ENCODE measurements around the gene INTS14. TPM values are rescaled to one million over a fixed set of nuclear protein-coding genes. Genes with fewer than 3 reads are reported as not detected.
A peak's percentile ranks its signal among the peaks of the same experiment; 100 is the strongest.

The INTS14 gene
- total RNA-seq, 1 experiment from 2014 or later: 23.8 TPM

DNA sequence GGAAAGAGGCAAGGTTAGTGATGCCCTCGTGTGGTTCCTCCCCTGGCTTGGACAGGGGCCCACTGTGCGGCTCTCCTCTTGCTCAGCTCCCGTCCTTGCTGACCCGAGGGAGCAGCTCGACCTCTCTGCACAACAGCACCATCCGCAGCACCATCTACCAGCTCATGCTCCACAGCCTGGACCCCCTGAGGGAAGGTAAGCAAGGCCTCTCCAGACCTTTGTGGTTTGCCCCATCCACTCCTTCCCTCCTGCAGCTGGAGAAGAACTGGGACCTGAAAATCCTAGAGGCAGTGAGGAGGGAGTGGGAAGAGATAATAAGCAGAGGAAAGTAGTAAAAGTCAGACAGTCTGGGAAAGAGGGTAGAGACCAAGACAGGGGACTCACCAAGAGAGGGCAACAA is 28.6 kb upstream of the INTS14 start:
- no peak for ATAC-seq
- no peak overlapping the region for H3K4me3 ChIP-seq (ENCODE audit: low read length)
- no TSS peak for BruUV-seq (replicated peaks)

DNA sequence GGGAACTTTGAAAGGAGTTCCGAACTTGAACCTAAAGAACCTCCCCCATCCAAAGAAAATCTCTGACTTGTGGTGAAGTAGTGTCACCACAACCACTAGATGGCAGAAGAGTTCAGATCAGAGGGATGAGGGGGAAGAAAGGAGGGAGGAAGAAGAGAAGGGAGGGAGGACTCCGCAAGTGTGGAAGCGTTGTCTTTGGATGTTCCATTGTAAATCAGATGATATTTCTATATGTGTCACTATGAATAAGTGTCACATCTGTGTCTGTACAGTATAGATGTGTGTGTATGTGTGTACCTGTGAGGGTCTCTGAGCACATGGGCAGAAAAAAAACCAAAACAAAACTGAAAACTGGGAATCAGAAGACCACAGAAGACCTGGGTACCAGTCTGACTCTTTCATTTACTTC is 27.8 kb upstream of the INTS14 start:
- ATAC-seq (peak; percentile 77), DNase-seq (peak; percentile 81)
- H3K79me2 ChIP-seq (ENCODE audit: low read length): no peaks in the 10 kb centered on the region
- no peak overlapping the region for H3K9ac ChIP-seq (ENCODE audit: low read length)
- H3K9me3 ChIP-seq (ENCODE audit: low read length): no peaks in the 10 kb centered on the region
- no TSS peak for BruUV-seq (replicated peaks)
- no peaks in the 10 kb centered on the region for H3F3A ChIP-seq (ENCODE audit: low read length, unreplicated experiment)
- H3K36me3 ChIP-seq (ENCODE audit: low read depth, low read length): no peaks in the 10 kb centered on the region
- H3K27me3 ChIP-seq (ENCODE audit: low read length): no peaks in the 10 kb centered on the region
- no peaks in the 10 kb centered on the region for H4K20me1 ChIP-seq (ENCODE audit: low read length)
- ChIA-PET POLR2A (ENCODE audit: unreplicated experiment) (no interaction called here), CTCF (interaction anchor here (0.7 kb wide), 1 partner anchor 21 kb away, joined by 3 read pairs; no protein-coding TSS in a partner anchor)
- no peak overlapping the region for H3K27ac ChIP-seq (ENCODE audit: low read length)
- no peaks in the 10 kb centered on the region for H3K9me2 ChIP-seq (replicated peaks; ENCODE audit: low read length)
- intact Hi-C loops (cut with micrococcal nuclease): loop anchor here (1.0 kb wide), 1 partner anchor 191 kb away; no protein-coding TSS in a partner anchor
- no peak overlapping the region for H3K4me3 ChIP-seq (ENCODE audit: low read length)
- no peak overlapping the region for H2AFZ ChIP-seq (ENCODE audit: low read length)
- H3K4me2 ChIP-seq (ENCODE audit: low read length): 0 out of 2 replicates have a peak overlapping the region, but pooled peaks have one; percentile 11
- peaks cover 8% of the 10 kb centered on the region; the same call in 1 of the 2 replicates for H3K4me1 ChIP-seq (ENCODE audit: insufficient read depth, low read length)
- TF ChIP-seq EZH2 (IDR thresholded peaks at IDR 0.05; ENCODE audit: low read length, unreplicated experiment): no peak
- TF ChIP-seq, protein P1, sequence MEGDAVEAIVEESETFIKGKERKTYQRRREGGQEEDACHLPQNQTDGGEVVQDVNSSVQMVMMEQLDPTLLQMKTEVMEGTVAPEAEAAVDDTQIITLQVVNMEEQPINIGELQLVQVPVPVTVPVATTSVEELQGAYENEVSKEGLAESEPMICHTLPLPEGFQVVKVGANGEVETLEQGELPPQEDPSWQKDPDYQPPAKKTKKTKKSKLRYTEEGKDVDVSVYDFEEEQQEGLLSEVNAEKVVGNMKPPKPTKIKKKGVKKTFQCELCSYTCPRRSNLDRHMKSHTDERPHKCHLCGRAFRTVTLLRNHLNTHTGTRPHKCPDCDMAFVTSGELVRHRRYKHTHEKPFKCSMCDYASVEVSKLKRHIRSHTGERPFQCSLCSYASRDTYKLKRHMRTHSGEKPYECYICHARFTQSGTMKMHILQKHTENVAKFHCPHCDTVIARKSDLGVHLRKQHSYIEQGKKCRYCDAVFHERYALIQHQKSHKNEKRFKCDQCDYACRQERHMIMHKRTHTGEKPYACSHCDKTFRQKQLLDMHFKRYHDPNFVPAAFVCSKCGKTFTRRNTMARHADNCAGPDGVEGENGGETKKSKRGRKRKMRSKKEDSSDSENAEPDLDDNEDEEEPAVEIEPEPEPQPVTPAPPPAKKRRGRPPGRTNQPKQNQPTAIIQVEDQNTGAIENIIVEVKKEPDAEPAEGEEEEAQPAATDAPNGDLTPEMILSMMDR (conservative IDR thresholded peaks at IDR 0.05; ENCODE audit: low read depth, low read length): peak; percentile 82

More for the DNA sequence above, 28.6 kb upstream of the INTS14 start:
- no peaks in the 10 kb centered on the region for H3K79me2 ChIP-seq (ENCODE audit: low read length)
- POLR2A ChIA-PET (ENCODE audit: unreplicated experiment): no interaction called here
- DNase-seq: no peak
- H3K4me1 ChIP-seq (ENCODE audit: insufficient read depth, low read length): no peaks in the 10 kb centered on the region; the same call in 1 of the 2 replicates
- H4K20me1 ChIP-seq (ENCODE audit: low read length): no peaks in the 10 kb centered on the region
- CTCF ChIA-PET: no interaction called here
- intact Hi-C loops (cut with micrococcal nuclease): no loop called here
- no peaks in the 10 kb centered on the region for H3K36me3 ChIP-seq (ENCODE audit: low read depth, low read length)
- no peak overlapping the region for H3K27ac ChIP-seq (ENCODE audit: low read length)
- H3K27me3 ChIP-seq (ENCODE audit: low read length): no peaks in the 10 kb centered on the region
- TF ChIP-seq EZH2 (IDR thresholded peaks at IDR 0.05; ENCODE audit: low read length, unreplicated experiment) (no peak), EZH2phosphoT487 (IDR thresholded peaks at IDR 0.05; ENCODE audit: borderline replicate concordance, low read length) (no peak)
- TF ChIP-seq, protein P1 (conservative IDR thresholded peaks at IDR 0.05; ENCODE audit: low read depth, low read length): no peak
- no peaks in the 10 kb centered on the region for H3K9me3 ChIP-seq (ENCODE audit: low read length)
- no peak overlapping the region for H3K4me2 ChIP-seq (ENCODE audit: low read length)
- H3F3A ChIP-seq (ENCODE audit: low read length, unreplicated experiment): no peaks in the 10 kb centered on the region
- H3K9ac ChIP-seq (ENCODE audit: low read length): no peak overlapping the region
- no peak overlapping the region for H2AFZ ChIP-seq (ENCODE audit: low read length)
- H3K9me2 ChIP-seq (replicated peaks; ENCODE audit: low read length): no peaks in the 10 kb centered on the region

DNA sequence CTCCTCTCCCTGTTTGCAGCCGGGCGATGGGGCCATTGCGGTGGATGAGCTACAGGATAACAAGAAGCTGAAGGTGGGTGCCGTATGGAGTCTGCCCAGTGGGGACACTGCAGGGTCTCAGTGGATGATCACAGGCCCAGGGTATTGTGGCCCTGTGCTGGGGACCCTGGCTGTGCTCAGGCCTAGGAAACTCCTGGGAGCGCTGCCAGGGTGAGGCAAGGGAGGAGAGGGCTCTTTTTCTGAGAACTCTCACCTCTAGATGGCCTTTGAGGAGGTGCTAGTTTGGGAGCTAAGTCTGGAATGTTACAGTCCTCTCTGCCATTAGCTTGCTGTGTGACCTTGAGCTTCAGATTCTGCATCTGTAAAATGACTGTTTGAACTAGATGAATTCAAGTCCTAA is 27.2 kb upstream of the INTS14 start:
- Histone ChIP-seq H3K27me3 (ENCODE audit: low read length) (no peaks in the 10 kb centered on the region), H3K4me3 (ENCODE audit: low read length) (no peak overlapping the region), H3K9ac (ENCODE audit: low read length) (no peak overlapping the region), H3K4me2 (ENCODE audit: low read length) (no peak overlapping the region), H2AFZ (ENCODE audit: low read length) (no peak overlapping the region), H3K36me3 (ENCODE audit: low read depth, low read length) (no peaks in the 10 kb centered on the region), H3F3A (ENCODE audit: low read length, unreplicated experiment) (no peaks in the 10 kb centered on the region), H3K4me1 (ENCODE audit: insufficient read depth, low read length) (peaks cover 10% of the 10 kb centered on the region; the same call in 1 of the 2 replicates), H4K20me1 (ENCODE audit: low read length) (no peaks in the 10 kb centered on the region), H3K79me2 (ENCODE audit: low read length) (no peaks in the 10 kb centered on the region), H3K9me3 (ENCODE audit: low read length) (no peaks in the 10 kb centered on the region), H3K27ac (ENCODE audit: low read length) (no peak overlapping the region), H3K9me2 (replicated peaks; ENCODE audit: low read length) (no peaks in the 10 kb centered on the region)
- DNase-seq: no peak
- TF ChIP-seq EZH2phosphoT487 (IDR thresholded peaks at IDR 0.05; ENCODE audit: borderline replicate concordance, low read length): no peak
- TF ChIP-seq EZH2 (IDR thresholded peaks at IDR 0.05; ENCODE audit: low read length, unreplicated experiment): no peak
- TF ChIP-seq, protein P1 (conservative IDR thresholded peaks at IDR 0.05; ENCODE audit: low read depth, low read length): no peak
- no TSS peak for BruUV-seq (replicated peaks)
- POLR2A ChIA-PET (ENCODE audit: unreplicated experiment): no interaction called here
- intact Hi-C loops (cut with micrococcal nuclease): loop anchor here (1.0 kb wide), 1 partner anchor 191 kb away; no protein-coding TSS in a partner anchor
- CTCF ChIA-PET: interaction anchor here (0.5 to 0.7 kb wide), 2 partner anchors 22 to 65 kb away, joined by 3 read pairs; no protein-coding TSS in a partner anchor
- no peak for ATAC-seq

Data from PC-3 (cell line).